HepG2 (cell line): ENCODE data around the gene SOX12. TPM values are rescaled to one million over a fixed set of nuclear protein-coding genes. Genes with fewer than 3 reads are reported as not detected.

ENCODE experiments used
- polyA plus RNA-seq, 8 experiments: library from polyadenylated mRNA; depleted of rRNA in 3 of 8; stranded (reverse) in 7 of 8; unstranded in 1 of 8; fragments of >200 nt; fragmentation: Illumina TruSeq in 4 of 8; extraction: Trizol in 4 of 8; gene quantifications; 2 replicates each; pipeline versions ENCODE4 v1.2.1 to v1.2.3, GENCODE V29; 2011 to 2016; ENCODE audit warnings: low read depth in 4 of 8, missing spikeins in 1 of 8, mixed read lengths in 1 of 8; ENCODE audit not compliant: insufficient read depth in 1 of 8
- total RNA-seq, 5 experiments: library from RNA; depleted of rRNA; stranded (reverse); fragments of >200 nt; fragmentation: Illumina TruSeq; extraction: Trizol; gene quantifications; 2 replicates each; pipeline ENCODE4 v1.2.3, GENCODE V29; 2016; ENCODE audit warnings: low read depth in 1 of 5
- TF ChIP-seq, protein P1 (sequence below): sonication (generic); formaldehyde crosslinking; IDR thresholded peaks from 2 replicates; pipeline ENCODE4 v1.5.0; 2020; ENCODE audit warnings: mild to moderate bottlenecking, missing genetic modification reagents, borderline replicate concordance
- TF ChIP-seq, protein P2 (sequence below), 2 experiments: sonication (generic) in 1 of 2; formaldehyde crosslinking in 1 of 2; IDR thresholded peaks; 2 replicates each; pipeline versions ENCODE4 v1.6.1 to v1.9.0; 2014 to 2022; ENCODE audit warnings: antibody characterized with exemption in 1 of 2, borderline replicate concordance in 1 of 2, inconsistent platforms in 1 of 2, low read depth in 1 of 2, missing genetic modification reagents in 1 of 2
- TF ChIP-seq, protein P3 (sequence below): sonication (generic); formaldehyde crosslinking; IDR thresholded peaks from 2 replicates; pipeline ENCODE4 v1.8.0; 2022; ENCODE audit warnings: low read depth, missing genetic modification reagents
- TF ChIP-seq, protein P4 (sequence below): sonication (generic); formaldehyde crosslinking; IDR thresholded peaks from 2 replicates; pipeline ENCODE4 v1.5.0; 2020; ENCODE audit warnings: mild to moderate bottlenecking, missing genetic modification reagents
- TF ChIP-seq, protein P5 (sequence below): sonication (generic); formaldehyde crosslinking; IDR thresholded peaks from 2 replicates; pipeline ENCODE4 v1.5.0; 2020; ENCODE audit warnings: missing genetic modification reagents

Gene SOX12
- total and polyA plus RNA-seq, 2 of the 13 experiments (the other 11 are each of a cell fraction or from before 2014, with no cell fraction given): 10.0 to 18.7 TPM

DNA sequence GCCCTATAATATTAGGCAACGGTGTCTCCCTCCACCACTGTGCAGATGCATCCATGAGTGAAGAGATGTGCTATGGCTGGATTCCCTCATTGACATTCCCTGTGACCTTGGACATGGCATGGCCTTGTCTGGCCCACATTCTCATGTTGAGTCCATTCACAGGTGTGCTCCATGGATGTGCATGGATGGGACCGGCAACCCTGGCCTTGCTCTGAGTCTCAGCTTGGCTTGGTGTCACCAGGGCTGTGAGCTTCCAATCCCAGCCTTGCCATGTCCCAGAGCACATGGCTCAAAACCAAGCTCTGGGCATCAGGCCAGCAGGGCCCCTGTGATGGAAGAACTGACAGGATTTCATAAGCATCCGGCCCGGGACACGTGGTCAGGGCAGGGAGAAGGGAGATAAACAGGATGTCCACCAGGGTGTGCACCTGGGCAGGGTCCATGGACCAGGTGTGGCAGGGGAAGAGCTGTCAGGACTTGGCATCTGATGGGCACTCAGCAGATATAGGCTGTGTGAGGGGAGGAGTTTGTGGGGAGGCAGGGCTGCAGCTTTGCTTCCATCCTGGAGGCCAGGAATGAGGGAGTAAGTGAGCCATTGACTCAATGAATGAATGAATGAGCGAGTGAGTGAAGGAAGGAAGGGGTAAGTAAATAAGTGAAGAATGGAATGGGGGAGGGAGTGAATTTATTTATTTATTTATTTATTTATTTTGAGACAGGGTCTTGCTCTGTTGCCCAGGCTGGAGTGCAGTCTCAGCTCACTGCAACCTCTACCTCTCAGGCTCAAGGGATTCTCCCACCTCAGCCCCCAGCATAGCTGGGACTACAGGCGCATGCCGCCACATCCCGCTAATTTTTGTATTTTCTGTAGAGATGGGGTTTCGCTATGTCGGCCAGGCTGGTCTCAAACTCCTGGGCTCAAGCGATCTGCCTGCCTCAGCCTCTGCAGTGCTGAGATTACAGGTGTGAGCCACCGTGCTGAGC, 37.2 kb downstream of the SOX12 start (continued):
- TF ChIP-seq, protein P1, sequence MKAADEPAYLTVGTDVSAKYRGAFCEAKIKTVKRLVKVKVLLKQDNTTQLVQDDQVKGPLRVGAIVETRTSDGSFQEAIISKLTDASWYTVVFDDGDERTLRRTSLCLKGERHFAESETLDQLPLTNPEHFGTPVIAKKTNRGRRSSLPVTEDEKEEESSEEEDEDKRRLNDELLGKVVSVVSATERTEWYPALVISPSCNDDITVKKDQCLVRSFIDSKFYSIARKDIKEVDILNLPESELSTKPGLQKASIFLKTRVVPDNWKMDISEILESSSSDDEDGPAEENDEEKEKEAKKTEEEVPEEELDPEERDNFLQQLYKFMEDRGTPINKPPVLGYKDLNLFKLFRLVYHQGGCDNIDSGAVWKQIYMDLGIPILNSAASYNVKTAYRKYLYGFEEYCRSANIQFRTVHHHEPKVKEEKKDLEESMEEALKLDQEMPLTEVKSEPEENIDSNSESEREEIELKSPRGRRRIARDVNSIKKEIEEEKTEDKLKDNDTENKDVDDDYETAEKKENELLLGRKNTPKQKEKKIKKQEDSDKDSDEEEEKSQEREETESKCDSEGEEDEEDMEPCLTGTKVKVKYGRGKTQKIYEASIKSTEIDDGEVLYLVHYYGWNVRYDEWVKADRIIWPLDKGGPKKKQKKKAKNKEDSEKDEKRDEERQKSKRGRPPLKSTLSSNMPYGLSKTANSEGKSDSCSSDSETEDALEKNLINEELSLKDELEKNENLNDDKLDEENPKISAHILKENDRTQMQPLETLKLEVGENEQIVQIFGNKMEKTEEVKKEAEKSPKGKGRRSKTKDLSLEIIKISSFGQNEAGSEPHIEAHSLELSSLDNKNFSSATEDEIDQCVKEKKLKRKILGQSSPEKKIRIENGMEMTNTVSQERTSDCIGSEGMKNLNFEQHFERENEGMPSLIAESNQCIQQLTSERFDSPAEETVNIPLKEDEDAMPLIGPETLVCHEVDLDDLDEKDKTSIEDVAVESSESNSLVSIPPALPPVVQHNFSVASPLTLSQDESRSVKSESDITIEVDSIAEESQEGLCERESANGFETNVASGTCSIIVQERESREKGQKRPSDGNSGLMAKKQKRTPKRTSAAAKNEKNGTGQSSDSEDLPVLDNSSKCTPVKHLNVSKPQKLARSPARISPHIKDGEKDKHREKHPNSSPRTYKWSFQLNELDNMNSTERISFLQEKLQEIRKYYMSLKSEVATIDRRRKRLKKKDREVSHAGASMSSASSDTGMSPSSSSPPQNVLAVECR (CRISPR knock-in tag): peak; percentile 98
- TF ChIP-seq, protein P2, sequence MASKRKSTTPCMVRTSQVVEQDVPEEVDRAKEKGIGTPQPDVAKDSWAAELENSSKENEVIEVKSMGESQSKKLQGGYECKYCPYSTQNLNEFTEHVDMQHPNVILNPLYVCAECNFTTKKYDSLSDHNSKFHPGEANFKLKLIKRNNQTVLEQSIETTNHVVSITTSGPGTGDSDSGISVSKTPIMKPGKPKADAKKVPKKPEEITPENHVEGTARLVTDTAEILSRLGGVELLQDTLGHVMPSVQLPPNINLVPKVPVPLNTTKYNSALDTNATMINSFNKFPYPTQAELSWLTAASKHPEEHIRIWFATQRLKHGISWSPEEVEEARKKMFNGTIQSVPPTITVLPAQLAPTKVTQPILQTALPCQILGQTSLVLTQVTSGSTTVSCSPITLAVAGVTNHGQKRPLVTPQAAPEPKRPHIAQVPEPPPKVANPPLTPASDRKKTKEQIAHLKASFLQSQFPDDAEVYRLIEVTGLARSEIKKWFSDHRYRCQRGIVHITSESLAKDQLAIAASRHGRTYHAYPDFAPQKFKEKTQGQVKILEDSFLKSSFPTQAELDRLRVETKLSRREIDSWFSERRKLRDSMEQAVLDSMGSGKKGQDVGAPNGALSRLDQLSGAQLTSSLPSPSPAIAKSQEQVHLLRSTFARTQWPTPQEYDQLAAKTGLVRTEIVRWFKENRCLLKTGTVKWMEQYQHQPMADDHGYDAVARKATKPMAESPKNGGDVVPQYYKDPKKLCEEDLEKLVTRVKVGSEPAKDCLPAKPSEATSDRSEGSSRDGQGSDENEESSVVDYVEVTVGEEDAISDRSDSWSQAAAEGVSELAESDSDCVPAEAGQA (IDR thresholded peaks at IDR 0.05; ENCODE audit: low read depth): peak; percentile 86
- TF ChIP-seq, protein P2 (CRISPR knock-in tag; IDR thresholded peaks at IDR 0.05; ENCODE audit: borderline replicate concordance): no peak
- TF ChIP-seq, protein P3, sequence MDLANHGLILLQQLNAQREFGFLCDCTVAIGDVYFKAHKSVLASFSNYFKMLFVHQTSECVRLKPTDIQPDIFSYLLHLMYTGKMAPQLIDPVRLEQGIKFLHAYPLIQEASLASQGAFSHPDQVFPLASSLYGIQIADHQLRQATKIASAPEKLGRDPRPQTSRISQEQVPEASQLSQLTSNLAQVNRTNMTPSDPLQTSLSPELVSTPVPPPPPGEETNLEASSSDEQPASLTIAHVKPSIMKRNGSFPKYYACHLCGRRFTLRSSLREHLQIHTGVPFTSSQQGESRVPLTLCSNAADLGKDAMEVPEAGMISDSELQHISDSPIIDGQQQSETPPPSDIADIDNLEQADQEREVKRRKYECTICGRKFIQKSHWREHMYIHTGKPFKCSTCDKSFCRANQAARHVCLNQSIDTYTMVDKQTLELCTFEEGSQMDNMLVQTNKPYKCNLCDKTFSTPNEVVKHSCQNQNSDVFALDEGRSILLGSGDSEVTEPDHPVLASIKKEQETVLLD (CRISPR knock-in tag): peak; percentile 58; the same call in 1 of the 2 replicates
- TF ChIP-seq, protein P4, sequence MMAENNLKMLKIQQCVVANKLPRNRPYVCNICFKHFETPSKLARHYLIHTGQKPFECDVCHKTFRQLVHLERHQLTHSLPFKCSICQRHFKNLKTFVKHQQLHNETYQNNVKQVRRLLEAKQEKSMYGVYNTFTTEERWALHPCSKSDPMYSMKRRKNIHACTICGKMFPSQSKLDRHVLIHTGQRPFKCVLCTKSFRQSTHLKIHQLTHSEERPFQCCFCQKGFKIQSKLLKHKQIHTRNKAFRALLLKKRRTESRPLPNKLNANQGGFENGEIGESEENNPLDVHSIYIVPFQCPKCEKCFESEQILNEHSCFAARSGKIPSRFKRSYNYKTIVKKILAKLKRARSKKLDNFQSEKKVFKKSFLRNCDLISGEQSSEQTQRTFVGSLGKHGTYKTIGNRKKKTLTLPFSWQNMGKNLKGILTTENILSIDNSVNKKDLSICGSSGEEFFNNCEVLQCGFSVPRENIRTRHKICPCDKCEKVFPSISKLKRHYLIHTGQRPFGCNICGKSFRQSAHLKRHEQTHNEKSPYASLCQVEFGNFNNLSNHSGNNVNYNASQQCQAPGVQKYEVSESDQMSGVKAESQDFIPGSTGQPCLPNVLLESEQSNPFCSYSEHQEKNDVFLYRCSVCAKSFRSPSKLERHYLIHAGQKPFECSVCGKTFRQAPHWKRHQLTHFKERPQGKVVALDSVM (CRISPR knock-in tag): peak; percentile 88
- TF ChIP-seq, protein P5, sequence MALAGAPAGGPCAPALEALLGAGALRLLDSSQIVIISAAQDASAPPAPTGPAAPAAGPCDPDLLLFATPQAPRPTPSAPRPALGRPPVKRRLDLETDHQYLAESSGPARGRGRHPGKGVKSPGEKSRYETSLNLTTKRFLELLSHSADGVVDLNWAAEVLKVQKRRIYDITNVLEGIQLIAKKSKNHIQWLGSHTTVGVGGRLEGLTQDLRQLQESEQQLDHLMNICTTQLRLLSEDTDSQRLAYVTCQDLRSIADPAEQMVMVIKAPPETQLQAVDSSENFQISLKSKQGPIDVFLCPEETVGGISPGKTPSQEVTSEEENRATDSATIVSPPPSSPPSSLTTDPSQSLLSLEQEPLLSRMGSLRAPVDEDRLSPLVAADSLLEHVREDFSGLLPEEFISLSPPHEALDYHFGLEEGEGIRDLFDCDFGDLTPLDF (CRISPR knock-in tag): no peak
